Measurements from ENCODE around the gene TIMM13.
"Not testable (repeated sequence)": the region's sequence is repeated elsewhere in the genome, so short reads cannot be mapped to it uniquely, and the experiment has no call there.

The TIMM13 gene

GRCh38 chr19:2408247-2408646 is 19.1 kb downstream of the TIMM13 start:
- no peak for TF ChIP-seq CTCF (conservative IDR thresholded peaks at IDR 0.05)
- no peak overlapping the region for H3K27ac ChIP-seq

GRCh38 chr19:2399582-2399981 is 27.8 kb downstream of the TIMM13 start:
- H3K27ac ChIP-seq: no peak overlapping the region
- TF ChIP-seq CTCF (conservative IDR thresholded peaks at IDR 0.05): no peak

- no peak overlapping the region for H3K27ac ChIP-seq
These were observed 28.6 kb downstream of the TIMM13 start for GRCh38 chr19:2398735-2399305.

GRCh38 chr19:2397173-2397572 is 30.2 kb downstream of the TIMM13 start:
- H3K27ac ChIP-seq: not testable (repeated sequence)

More at GRCh38 chr19:2398735-2399305, 28.6 kb downstream of the TIMM13 start:
- no peak for TF ChIP-seq CTCF (conservative IDR thresholded peaks at IDR 0.05)

- not testable (repeated sequence) for H3K27ac ChIP-seq
These were observed 32.0 kb downstream of the TIMM13 start for GRCh38 chr19:2395293-2395829.

GRCh38 chr19:2394442-2395292 is 32.7 kb downstream of the TIMM13 start:
- no peak for TF ChIP-seq CTCF (conservative IDR thresholded peaks at IDR 0.05)
- no peak overlapping the region for H3K27ac ChIP-seq

GRCh38 chr19:2394054-2394441 is 33.3 kb downstream of the TIMM13 start:
- TF ChIP-seq CTCF (conservative IDR thresholded peaks at IDR 0.05): no peak
- no peak overlapping the region for H3K27ac ChIP-seq

- not testable (repeated sequence) for H3K27ac ChIP-seq
These were observed 34.5 kb downstream of the TIMM13 start for GRCh38 chr19:2392899-2393298.

- TF ChIP-seq CTCF (conservative IDR thresholded peaks at IDR 0.05): no peak
- H3K27ac ChIP-seq: no peak overlapping the region
These were observed 35.0 kb downstream of the TIMM13 start for GRCh38 chr19:2392366-2392765.
